ENCODE data around the gene ADAMTS18.

- TF ChIP-seq CTCF (IDR thresholded peaks at IDR 0.05; ENCODE audit: borderline replicate concordance, extremely low read depth, low read length, poor library complexity, severe bottlenecking) (no peak), EZH2 (IDR thresholded peaks at IDR 0.05; ENCODE audit: borderline replicate concordance, low read depth, low read length, severe bottlenecking) (no peak)
These were observed 107.1 kb downstream of the ADAMTS18 start for GRCh38 chr16:77327717-77328116.

Data from DND-41 (cell line).